ENCODE results near the gene LYZ.
A peak's percentile ranks its signal among the peaks of the same experiment; 100 is the strongest.

LYZ gene

DNA sequence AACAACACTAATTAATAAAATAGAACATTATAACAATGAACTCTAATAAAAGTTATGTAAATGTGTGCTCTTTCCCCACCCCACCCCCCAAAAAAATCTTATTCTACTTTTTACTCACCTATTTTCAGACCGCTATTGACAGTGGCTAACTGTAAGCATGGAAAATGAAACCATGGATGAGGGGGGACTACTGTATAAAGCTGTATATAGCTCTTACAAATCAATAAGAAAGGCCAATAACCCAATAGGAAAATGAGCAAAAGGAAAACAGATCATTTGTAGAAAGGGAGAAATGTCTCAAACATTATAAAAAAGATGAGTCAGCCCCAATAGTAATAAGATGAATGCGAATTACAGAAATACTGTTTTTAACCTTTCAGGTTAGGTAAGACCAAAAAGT lies 38.7 kb downstream of the LYZ start:
- TF ChIP-seq CTCF (IDR thresholded peaks at IDR 0.05; ENCODE audit: low read depth, low read length), result no peak
- no peak for DNase-seq (ENCODE audit: extremely low read depth, low read depth)

- DNase-seq (ENCODE audit: extremely low read depth, low read depth), result peak; percentile 47
- peak; percentile 70 for TF ChIP-seq CTCF (IDR thresholded peaks at IDR 0.05; ENCODE audit: low read depth, low read length)
Measured at GRCh38 chr12:69388371-69388770, 40.2 kb downstream of the LYZ start.

DNA sequence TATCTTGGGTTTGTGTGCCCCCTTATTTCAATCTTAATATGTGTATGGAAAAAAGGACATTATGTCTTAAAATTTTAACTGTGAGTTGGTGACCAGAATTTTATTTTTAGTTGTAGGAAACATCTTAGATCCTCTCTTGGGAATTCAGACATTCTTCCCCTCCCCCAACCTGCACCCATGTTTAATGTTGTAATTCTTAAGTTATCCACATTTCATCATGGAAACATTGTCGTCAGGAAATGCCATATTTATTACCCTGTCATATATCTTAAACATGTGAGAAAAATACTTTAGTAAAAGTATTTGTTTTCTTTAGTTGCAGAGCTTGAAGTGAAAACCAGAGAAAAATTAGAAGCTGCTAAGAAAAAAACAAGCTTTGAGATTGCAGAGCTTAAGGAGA lies 41.6 kb downstream of the LYZ start:
- TF ChIP-seq CTCF (IDR thresholded peaks at IDR 0.05; ENCODE audit: low read depth, low read length), result no peak
- DNase-seq (ENCODE audit: extremely low read depth, low read depth), result no peak

- no peak for TF ChIP-seq CTCF (IDR thresholded peaks at IDR 0.05; ENCODE audit: low read depth, low read length)
- no peak for DNase-seq (ENCODE audit: extremely low read depth, low read depth)
Measured at GRCh38 chr12:69392179-69392928, 44.2 kb downstream of the LYZ start.

- DNase-seq (ENCODE audit: extremely low read depth, low read depth), result no peak
- no peak for TF ChIP-seq CTCF (IDR thresholded peaks at IDR 0.05; ENCODE audit: low read depth, low read length)
Measured at GRCh38 chr12:69396041-69396440, 47.9 kb downstream of the LYZ start.

GRCh38 chr12:69396963-69397362 lies 48.8 kb downstream of the LYZ start:
- DNase-seq (ENCODE audit: extremely low read depth, low read depth), result no peak
- TF ChIP-seq CTCF (IDR thresholded peaks at IDR 0.05; ENCODE audit: low read depth, low read length), result no peak

GRCh38 chr12:69397978-69398377 lies 49.8 kb downstream of the LYZ start:
- no peak for TF ChIP-seq CTCF (IDR thresholded peaks at IDR 0.05; ENCODE audit: low read depth, low read length)
- DNase-seq (ENCODE audit: extremely low read depth, low read depth), result no peak
